GM15510 (cell line): ENCODE results near the gene GEN1.

Experiments used
- POLR2A ChIP-seq: IDR thresholded peaks from 3 replicates; pipeline ENCODE4 v1.6.1; 2011; ENCODE audit warnings: borderline replicate concordance; ENCODE audit not compliant: insufficient read length; ENCODE audit errors: extremely low read depth

Gene GEN1

GRCh38 chr2:17803497-17803896 is 49.6 kb downstream of the GEN1 start:
- no peak for TF ChIP-seq POLR2A

- TF ChIP-seq POLR2A, result no peak
Observed at GRCh38 chr2:17804358-17804757, 50.4 kb downstream of the GEN1 start.

DNA sequence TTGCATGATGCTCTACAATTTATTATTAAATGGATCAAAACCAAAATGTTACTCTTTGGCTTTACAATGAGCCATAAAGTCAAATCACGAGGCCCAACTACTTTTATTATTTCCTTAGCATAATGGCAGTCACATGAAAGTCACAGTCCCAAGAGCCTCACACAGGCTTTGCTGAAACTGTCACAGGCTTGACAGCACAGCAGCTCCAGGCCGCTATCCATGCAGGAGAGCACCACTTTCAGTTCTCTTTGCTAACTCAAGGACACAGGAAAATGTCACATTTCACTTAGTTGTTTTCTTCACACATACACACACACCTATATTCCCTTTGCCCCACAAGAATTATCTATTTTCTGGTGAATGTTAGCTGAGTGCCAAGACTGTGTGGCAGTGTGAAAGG is 51.2 kb downstream of the GEN1 start:
- no peak for TF ChIP-seq POLR2A

DNA sequence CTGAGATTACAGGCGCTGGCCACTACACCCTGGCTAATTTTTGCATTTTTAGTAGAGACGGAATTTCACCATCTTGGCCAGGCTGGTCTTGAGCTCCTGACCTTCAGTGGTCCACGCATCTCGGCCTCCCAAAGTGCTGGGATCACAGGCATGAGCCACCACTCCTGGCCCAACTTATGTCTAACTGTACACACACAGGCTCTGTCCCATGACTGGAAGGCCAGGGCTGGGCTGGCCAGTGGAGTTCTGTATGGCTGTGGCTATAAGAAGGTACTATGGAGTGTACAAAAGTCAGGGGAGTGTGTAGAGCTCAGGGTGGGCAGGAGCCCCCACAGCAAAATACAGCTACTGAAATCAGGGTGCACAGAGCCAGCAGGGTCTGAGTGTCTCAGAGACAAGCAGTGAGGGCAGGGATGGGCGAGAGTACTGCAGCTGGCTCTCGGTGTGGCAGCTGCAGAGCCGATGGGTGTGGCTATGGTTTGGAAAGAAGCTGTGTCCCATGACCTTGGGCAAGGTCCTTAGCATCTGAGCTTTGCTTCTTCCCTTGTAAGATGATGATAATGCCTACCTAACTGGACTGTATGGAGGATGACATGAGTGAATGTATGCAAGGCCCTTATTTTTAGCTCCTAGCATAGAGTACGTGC is 51.9 kb downstream of the GEN1 start:
- TF ChIP-seq POLR2A, result no peak

GRCh38 chr2:17813010-17813741 is 59.2 kb downstream of the GEN1 start:
- no peak for TF ChIP-seq POLR2A

- no peak for TF ChIP-seq POLR2A
Observed at GRCh38 chr2:17813742-17814473, 60.0 kb downstream of the GEN1 start.

GRCh38 chr2:17814601-17815000 is 60.7 kb downstream of the GEN1 start:
- TF ChIP-seq POLR2A, result no peak

DNA sequence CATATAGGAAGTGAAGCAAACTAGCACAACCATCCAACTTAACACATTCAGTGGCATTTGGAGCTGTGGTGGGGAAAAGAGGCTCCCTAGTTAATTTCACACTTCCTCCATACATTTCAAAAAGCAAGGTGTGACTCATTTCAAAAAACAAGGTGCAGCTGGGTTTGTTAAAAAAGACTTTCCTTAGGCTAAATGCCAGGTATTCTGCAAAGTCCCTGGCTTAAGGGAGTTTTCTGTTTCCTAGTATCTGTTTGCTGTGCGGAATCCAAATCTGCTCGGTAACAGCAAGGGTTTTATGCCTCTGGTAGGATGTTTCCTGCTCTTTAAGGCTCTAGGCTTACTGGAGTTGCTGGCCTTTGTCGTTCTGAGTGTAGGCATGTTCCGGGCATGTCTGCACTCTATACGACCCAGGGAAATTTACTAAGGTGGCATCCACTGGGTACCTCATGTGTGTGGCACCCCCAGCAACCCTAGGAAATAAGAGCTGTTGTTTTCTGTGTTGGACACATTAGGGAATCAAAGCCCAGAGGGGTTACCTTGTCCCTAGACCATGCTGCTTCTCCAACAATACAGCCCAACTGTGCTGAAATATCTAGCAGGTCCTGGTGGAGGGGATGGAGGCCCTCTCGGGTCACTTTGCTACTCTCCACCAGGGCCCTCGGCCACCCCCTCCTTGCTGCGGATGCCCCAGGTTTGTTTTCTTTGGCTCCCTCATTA is 61.7 kb downstream of the GEN1 start:
- no peak for TF ChIP-seq POLR2A

DNA sequence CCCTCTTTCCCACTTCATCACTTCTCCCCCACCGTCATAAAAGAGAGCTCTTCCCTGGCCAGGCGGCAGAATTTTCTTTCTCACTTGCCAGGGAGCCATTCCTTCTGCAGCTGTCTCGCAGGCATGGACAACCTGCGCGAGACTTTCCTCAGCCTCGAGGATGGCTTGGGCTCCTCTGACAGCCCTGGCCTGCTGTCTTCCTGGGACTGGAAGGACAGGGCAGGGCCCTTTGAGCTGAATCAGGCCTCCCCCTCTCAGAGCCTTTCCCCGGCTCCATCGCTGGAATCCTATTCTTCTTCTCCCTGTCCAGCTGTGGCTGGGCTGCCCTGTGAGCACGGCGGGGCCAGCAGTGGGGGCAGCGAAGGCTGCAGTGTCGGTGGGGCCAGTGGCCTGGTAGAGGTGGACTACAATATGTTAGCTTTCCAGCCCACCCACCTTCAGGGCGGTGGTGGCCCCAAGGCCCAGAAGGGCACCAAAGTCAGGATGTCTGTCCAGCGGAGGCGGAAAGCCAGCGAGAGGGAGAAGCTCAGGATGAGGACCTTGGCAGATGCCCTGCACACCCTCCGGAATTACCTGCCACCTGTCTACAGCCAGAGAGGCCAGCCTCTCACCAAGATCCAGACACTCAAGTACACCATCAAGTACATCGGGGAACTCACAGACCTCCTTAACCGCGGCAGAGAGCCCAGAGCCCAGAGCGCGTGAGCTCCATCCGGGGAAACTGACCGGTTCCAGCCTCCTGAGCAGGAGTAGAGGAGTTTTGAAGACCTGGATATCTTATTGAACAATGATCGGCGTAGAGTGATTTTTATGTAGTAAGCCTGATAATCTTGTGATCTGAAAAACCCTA is 62.7 kb downstream of the GEN1 start, which contains the start of gene MSGN1:
Gene MSGN1, plus strand, starts transcription at position 65 of the 850 bp plus-strand sequence. Its CDS starts 59 bp downstream, at position 124.
- no peak for TF ChIP-seq POLR2A

GRCh38 chr2:17818235-17818815 is 64.4 kb downstream of the GEN1 start:
- TF ChIP-seq POLR2A, result no peak

- TF ChIP-seq POLR2A, result no peak
Observed at GRCh38 chr2:17821080-17821479, 67.1 kb downstream of the GEN1 start.

DNA sequence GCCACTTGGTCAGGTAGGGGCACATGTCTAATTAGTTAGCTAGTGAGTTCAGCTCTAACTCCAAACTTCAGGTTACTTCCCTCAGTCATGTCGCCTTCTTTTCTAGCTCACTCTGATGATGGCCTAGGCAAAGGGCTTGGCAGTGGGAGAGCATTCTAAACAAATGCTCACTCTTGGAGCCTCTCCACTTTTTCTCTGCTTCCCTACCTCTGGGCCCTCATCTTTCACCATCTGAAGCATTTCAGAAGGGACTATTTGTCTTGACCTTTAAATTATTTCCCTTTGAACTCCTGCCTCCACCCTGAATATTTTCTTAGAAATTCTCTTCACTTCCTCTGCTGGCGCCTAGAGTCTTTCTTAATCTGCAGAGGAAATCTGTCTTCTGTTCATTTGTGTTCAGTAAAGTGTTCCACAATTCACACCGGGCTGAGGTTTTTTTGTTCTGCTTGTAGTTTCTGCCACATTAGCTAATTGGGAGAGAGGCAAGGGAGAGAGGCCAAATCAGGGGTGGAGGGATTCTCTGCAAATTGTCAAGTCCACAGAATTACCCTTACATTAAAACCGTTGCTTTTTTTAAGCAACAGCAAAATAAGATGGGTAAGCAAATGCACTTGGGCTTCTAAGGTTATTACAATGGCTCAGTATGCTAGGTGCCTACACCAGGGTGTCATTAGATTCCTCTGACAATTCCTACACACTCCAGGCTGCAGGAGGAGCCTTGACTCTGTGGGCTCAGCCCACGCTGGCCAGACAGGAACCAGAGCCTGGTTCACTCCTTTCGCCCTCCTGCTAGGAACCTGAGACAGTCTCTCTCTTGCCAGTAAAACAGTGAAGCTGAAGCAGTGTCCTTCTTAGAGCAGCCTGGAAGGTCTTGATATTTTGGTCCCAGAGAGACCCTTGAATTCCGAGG is 67.9 kb downstream of the GEN1 start:
- TF ChIP-seq POLR2A, result no peak

DNA sequence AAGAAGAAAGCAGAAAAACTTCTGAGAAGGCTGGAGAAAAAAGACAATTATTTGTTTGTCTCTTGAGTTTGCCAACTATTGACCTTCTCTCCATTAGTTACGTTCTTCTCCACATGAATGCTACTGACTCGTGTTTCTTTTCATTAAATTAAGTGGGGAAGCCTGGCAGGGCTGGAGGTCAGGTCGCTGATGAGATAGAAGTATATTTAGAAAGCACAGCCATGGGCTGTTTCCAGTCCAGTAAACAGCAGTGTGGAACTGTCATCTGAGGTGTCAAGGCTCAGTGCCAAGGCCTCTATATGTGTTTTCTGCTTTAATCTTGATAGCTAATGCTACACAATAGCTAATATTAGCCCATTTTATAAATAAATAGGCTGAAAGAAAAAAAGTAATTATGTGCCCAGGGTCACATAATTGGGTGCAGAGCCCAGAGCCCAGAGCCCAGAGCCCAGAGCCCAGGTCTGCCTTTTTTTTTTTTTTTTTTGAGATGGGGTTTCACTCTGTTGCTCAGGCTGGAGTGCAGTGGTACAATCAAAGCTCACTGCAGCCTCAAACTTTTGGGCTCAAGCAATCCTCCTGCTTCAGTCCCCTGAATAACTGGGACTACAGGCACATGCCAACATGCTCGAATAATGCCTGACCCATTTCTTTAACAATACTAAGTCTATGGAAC is 68.6 kb downstream of the GEN1 start:
- TF ChIP-seq POLR2A, result no peak

DNA sequence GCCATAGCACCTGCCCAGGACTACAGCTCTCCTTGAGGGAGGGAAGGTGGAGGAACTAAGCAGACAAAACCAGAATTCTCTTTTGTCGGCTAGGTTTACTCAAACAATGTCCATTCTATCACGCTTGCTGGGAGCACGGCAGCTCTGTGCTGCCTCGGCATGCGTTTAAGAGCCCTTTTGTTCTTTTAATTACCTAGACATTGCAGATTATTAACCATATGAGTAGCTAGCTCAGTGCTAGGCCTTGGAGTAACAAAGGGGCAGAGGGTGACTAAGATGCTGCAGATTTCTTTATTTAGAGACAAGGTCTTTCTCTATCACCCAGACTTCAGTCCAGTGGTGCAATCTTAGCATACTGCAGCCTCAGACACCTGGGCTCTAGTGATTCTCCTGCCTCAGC is 73.4 kb downstream of the GEN1 start:
- TF ChIP-seq POLR2A, result no peak
